ENCODE data around the gene TAS1R3.

- TF ChIP-seq, protein P1, sequence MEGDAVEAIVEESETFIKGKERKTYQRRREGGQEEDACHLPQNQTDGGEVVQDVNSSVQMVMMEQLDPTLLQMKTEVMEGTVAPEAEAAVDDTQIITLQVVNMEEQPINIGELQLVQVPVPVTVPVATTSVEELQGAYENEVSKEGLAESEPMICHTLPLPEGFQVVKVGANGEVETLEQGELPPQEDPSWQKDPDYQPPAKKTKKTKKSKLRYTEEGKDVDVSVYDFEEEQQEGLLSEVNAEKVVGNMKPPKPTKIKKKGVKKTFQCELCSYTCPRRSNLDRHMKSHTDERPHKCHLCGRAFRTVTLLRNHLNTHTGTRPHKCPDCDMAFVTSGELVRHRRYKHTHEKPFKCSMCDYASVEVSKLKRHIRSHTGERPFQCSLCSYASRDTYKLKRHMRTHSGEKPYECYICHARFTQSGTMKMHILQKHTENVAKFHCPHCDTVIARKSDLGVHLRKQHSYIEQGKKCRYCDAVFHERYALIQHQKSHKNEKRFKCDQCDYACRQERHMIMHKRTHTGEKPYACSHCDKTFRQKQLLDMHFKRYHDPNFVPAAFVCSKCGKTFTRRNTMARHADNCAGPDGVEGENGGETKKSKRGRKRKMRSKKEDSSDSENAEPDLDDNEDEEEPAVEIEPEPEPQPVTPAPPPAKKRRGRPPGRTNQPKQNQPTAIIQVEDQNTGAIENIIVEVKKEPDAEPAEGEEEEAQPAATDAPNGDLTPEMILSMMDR (conservative IDR thresholded peaks at IDR 0.05; ENCODE audit: low read depth, low read length): no peak
- TF ChIP-seq SMC3 (IDR thresholded peaks at IDR 0.05; ENCODE audit: low read depth, low read length) (no peak), RCOR1 (IDR thresholded peaks at IDR 0.05; ENCODE audit: insufficient replicate concordance, low read length) (no peak), MXI1 (IDR thresholded peaks at IDR 0.05; ENCODE audit: borderline replicate concordance, low read depth, low read length) (no peak), RFX5 (IDR thresholded peaks at IDR 0.05; ENCODE audit: low read depth, low read length) (no peak), POLR2A (IDR thresholded peaks at IDR 0.05; ENCODE audit: low read depth, low read length) (no peak)
These were observed 16.9 kb upstream of the TAS1R3 start for GRCh38 chr1:1314237-1314586.
